HG03469 (cell line): ENCODE data around the gene ADCY1.

Experiments
- ATAC-seq: cut with Tn5 transposase; IDR thresholded peaks from one replicate; pipeline ENCODE4 v1.9.1; 2021; ENCODE audit warnings: mild to moderate bottlenecking, moderate library complexity, moderate number of reproducible peaks; ENCODE audit not compliant: unreplicated experiment

The ADCY1 gene

GRCh38 chr7:45689011-45689796 is 115.0 kb downstream of the ADCY1 start:
- no peak for ATAC-seq

- no peak for ATAC-seq
Observed at GRCh38 chr7:45689797-45690761, 115.9 kb downstream of the ADCY1 start.

- ATAC-seq: no peak
Observed at GRCh38 chr7:45690762-45691150, 116.6 kb downstream of the ADCY1 start.

- no peak for ATAC-seq
Observed at GRCh38 chr7:45691155-45691656, 117.0 kb downstream of the ADCY1 start.

GRCh38 chr7:45692031-45692430 is 117.9 kb downstream of the ADCY1 start:
- no peak for ATAC-seq

GRCh38 chr7:45695249-45695995 is 121.3 kb downstream of the ADCY1 start:
- no peak for ATAC-seq

GRCh38 chr7:45696476-45696875 is 122.3 kb downstream of the ADCY1 start:
- ATAC-seq: no peak

GRCh38 chr7:45697576-45698136 is 123.5 kb downstream of the ADCY1 start:
- ATAC-seq: no peak

- no peak for ATAC-seq
Observed at GRCh38 chr7:45698303-45699014, 124.3 kb downstream of the ADCY1 start.

GRCh38 chr7:45699015-45699309 is 124.8 kb downstream of the ADCY1 start:
- ATAC-seq: no peak

GRCh38 chr7:45699726-45700390 is 125.7 kb downstream of the ADCY1 start:
- no peak for ATAC-seq

- ATAC-seq: no peak
Observed at GRCh38 chr7:45700556-45700955, 126.4 kb downstream of the ADCY1 start.

GRCh38 chr7:45701701-45702510 is 127.7 kb downstream of the ADCY1 start:
- ATAC-seq: no peak

- no peak for ATAC-seq
Observed at GRCh38 chr7:45702751-45703150, 128.6 kb downstream of the ADCY1 start.

- no peak for ATAC-seq
Observed at GRCh38 chr7:45703373-45703821, 129.2 kb downstream of the ADCY1 start.

- no peak for ATAC-seq
Observed at GRCh38 chr7:45703911-45704682, 129.9 kb downstream of the ADCY1 start.

GRCh38 chr7:45704683-45705016 is 130.5 kb downstream of the ADCY1 start:
- no peak for ATAC-seq
